Measurements from ENCODE around the gene CDH11.

Gene CDH11

DNA sequence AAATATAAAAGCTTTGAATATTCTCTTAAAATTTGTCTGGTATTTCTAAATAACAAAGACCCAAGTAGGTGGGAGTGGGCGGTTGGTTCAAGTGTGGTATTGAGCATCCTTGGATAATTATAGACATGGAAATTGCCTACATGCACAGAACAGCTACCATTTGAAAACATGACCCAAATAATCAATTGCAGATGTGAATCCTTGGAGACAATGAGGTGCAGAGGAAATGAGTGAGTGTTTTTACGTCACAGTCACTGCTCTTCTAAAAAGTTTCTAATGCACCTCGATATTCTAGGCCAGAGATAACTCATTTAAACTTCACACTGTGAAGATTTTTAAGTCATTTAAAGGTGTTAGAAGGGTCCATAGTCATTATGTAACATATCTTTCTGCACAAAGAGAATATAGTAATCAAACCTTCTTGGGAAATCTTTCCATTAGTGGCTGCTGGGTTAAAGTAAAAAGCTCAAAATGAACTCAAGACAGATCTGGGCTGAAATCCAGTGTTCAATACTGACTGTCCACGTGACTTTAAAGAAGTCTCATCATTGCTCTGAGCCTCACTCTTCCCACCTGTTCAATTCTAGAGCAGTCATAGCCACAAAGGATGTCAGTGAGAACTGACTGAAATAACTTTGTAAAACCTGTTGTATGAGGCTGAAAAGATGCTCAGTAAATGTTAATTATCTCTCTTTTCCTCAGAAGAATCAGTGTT lies 144.5 kb downstream of the CDH11 start:
- DNase-seq (ENCODE audit: low read depth) = no peak

DNA sequence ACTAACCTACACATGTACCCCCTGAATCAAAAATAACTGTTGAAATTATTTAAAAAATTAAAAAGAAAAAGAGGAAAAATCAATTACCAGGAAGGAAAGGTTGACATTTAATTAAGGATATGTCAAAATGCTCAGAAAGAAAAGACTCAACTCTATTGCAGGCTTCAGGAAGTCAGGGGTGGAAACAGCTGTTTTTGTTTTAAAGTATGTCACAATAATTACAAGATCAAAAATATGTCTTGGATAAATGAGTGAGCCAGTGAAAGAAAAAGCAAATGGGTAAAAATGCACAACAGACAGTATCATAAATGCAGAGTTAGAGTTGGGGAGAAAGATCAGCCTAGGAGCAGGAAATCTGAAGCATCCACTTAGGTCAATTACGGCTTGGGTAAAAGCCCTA lies 146.0 kb downstream of the CDH11 start:
- no peak for DNase-seq (ENCODE audit: low read depth)

DNA sequence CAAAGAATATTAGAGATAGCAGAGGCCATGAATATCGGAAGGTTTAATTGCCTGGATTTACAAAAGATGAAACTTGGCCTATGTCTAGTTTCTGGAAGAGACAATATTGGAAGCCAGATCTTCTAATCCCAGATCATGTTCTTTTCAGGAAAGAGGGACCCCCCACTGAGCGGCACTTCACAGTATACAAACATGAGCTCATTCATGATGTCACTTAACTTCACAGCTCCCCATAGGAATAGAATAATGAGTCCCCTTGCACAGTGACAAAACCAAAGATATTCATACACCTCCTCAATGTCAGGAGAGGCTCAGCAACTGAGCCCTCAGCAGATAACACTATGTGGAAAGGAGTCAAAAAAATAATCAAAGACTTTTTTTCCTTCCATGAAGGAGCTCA lies 147.5 kb downstream of the CDH11 start:
- no peak for DNase-seq (ENCODE audit: low read depth)

DNA sequence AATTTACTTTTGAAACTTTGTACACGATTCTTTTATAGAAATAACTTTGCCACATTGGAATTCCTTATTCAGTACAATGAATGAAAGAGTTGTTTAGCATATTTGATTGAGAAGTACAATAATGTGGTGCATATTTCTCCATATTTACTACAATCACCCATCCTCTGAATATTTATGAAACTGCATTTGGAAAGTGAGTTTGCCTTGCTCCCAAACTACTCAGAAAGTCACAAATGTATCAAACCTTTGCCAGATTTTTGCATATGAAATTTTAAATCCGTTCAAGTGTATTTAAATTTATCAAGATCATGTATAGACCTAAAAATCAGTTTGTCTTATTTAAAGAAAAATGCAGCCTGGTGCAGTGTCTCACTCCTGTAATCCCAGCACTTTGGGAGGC lies 148.7 kb downstream of the CDH11 start:
- DNase-seq (ENCODE audit: low read depth) = no peak

DNA sequence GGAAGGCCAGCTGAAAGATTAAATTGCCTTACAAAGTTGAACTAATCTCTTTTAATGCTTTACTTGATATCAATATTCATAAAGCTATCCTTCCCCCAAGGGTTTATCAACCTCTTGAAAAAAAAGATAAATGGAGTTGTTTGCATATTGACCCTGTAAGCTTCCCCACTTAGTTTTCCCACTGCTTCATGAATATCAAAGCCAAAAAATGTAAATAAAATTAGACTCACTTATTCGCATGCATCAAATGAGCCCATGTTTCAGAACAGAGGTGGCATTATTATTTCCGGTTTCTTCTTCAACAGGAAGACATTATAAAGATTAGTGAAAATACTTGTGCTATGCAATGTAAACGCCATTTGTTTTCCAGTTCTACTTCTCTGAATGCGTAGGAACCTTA lies 150.7 kb downstream of the CDH11 start:
- DNase-seq (ENCODE audit: low read depth) = no peak

DNA sequence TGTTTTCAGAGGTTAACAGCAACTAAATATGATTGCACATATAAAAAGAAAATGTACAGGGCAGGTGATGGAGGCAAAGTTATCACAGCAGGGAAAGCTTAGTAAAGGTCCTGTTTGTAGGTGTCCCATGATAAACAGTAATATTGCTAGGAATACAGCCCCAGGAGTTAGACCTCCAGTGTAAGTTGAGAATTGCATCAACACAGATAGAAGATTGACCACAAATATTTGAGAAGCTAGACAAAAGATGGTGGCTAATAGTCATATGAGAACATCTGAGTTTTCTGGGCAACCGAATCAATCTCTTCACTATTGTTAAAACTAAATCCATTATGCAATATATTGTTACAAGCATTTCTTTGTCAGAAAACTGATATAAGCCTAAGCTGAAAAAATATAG lies 152.6 kb downstream of the CDH11 start:
- DNase-seq (ENCODE audit: low read depth) = no peak

DNA sequence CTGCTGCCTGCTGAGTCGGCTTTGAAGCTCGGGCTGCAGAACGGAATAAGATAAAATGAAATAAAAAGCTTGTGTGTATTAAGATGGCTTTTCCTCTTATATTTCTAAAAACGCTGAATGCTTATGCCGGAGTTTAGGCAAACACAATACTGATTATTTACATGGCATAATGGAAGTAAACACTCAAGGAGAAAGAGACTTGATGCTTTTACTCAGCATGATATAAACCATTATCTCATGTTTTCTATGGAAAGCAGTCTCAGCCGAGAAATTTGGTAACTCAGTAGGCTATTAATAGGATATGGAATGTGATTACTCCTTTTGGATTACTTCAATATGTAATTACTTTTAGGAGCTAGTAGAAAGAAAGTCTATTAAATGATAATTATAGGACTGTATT lies 153.3 kb downstream of the CDH11 start:
- no peak for DNase-seq (ENCODE audit: low read depth)

DNA sequence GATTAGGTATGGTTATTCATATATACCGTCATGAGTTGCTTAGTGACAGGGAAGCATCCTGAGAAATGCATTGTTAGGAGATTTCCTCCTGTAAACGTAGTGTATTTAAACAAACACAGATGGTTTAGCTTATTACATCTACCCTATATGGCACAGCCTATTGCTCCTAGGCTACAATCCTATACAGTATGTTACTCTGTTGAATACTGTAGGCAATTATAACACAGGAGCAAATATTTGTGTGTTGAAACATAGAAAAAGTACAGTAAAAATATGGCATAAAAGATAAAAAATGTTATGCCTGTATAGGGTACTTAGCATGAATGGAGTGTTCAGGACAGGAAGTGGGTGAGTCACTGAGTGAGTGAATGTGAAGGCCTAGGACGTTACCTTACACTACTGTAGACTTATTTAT lies 157.7 kb downstream of the CDH11 start:
- no peak for DNase-seq (ENCODE audit: low read depth)

DNA sequence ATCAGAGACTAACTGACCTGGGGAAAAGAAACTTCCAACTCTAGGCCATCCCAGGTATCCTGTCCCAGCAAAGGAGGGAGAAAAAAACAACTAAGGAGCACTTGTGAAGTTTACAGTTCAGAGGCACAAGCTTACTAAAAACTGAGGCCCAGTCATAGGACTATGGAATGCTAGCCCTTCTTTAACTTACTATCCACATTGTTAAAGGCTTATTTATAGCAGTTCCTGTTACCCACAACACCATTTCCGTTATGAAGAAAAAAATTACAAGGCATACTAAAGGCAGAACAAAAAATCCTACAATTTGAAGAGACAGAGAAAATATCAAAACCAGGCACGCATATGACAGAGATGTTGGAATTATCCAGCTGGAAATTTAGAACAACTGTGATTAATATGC lies 159.1 kb downstream of the CDH11 start:
- no peak for DNase-seq (ENCODE audit: low read depth)

DNA sequence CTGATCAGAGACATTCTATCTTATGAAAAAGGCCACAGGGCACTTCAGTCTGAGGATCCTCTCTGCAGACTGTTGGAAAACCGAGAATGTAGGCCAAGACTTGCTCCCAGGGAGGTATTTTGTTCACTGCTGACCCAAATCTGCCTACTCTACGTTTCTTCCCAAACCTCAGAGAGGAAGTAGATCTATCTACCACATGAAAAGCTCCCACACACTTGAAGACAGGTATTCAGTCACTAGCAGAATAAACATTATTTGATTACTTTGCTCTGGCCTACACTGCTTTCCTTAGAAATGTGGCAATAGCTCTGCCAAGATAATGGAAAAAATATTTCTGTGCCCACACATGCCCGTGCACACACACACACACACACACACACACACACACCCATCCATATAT lies 164.6 kb downstream of the CDH11 start:
- no peak for DNase-seq (ENCODE audit: low read depth)

DNA sequence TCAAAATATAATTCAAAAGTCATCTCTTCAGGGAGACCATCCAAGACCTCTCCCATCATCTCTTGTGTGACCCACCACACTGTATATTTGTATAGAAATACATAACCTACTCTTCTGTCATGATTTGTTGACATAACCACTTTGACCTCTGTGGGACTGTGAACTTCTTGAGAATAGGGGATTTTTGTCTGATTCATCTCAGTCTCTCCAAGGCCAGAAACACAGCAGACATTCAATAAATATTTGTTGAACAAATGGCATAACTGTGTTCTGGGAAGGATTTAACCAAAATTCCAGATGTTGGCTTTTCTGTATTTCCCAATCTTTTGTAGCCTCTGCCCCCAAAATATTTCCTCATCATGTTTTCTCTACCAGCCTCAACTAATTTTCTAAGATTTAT lies 169.7 kb downstream of the CDH11 start:
- DNase-seq (ENCODE audit: low read depth) = no peak

DNA sequence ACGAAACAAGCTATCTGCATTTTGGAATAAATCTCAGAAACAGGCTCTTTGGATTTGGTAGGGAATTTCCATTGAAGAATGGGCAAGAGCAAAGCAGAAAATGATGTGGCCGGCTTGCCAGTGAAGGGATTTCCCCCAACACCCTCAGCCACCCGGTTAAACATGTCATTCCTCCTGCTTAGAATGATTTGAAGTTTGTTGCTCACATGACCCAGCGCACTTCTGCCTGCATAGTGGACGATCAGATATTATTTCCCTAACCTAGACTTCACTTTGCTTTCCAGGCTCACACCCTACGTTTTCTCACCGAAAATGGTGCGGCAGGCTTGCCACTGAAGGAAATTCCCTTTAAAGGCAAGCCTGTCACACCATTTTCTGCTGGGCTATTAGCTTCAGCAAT lies 170.7 kb downstream of the CDH11 start:
- no peak for DNase-seq (ENCODE audit: low read depth)

DNA sequence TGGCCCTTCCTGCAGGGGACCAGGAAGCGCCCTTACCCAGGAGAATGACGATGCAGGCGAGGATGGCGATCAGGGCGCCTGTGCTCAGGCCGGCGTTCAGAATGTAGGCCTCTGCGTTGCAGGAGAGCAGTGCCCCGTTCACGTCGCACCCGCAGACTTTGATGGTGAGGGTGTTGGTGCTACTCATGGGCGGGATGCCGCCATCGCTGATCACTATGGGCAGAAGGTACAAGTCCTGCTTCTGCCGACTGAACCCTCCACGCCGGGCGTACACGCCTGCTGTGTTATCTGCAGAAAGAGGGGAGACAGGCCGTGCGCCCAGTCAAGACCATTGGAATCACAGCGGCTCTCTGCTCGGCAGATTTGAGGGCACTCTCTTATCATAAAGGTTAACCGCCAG lies 171.1 kb downstream of the CDH11 start:
- DNase-seq (ENCODE audit: low read depth) = no peak

DNA sequence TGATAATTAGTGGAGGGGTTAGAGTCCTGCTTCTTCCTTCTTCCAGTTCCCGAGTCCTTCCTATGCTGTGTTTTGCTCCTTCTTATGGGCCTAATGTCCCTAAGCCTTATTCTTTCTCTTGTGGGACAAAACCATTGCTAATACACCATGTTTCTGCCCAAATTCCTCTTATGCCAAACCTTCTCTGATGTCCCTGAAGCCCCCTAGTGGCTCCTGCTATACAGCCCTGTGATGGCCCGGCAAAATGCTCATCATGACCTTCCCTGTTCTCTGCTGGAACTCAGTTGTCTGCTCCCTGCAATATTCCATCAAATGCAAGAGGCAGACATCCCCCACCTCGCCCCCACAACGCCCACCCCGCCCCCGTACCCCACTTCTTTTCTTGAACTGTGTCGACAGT lies 171.6 kb downstream of the CDH11 start:
- DNase-seq (ENCODE audit: low read depth) = no peak

DNA sequence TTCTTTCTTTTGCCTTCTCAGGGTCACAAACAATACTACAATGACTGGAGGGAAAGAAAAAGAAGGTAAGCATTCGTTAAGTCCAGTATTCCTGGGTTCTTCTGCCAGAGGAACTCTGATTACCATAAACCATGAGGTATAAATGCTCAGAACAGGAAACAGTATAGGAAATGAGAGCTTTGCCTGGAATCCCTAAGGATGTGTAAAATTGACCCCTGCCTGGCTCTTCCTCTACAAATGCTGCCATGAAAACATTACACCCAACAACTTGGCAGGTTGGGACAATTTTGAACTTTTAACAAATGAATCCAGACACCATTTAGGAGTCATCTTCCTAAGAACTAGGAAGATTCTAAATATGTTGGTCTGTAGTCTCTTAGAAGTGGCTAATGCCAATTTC lies 173.8 kb downstream of the CDH11 start:
- DNase-seq (ENCODE audit: low read depth) = no peak

DNA sequence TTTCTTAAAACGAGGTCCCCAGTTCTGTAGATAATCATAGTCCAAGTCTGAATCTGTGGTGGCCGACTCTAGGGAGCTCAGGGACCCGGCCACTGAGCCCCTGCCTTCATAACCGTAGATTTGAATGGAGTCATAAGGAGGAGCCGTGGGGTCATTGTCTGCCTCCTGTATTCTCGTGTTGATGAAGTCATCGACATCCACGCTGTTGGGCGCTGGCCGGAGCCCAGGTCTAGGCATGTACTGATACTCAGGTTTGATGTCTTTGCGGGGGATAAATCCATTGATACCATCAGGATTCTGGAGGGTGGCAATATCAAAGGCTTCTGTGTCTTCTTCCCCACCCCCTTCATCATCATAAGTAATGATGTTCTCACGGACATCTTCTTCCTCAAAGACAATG lies 174.2 kb downstream of the CDH11 start:
- DNase-seq (ENCODE audit: low read depth) = no peak

DNA sequence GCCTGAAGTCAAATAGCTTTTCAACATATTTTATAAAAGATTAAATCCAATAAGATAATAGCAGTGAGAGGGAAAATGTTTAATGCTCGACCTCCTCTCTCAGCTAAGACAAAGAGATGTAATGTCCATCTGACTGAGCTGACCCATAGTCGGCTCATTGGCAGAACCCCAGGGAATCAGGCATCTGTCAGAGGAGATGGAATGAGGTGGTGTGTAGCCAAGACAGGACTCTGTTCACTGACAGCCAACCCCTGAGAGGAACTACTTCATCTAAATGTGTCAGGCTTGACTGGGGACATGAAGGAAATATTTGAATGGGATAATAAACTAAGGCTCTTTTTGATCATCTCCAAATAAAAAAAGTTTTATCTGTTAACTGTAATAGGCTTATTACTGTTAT lies 188.0 kb downstream of the CDH11 start:
- DNase-seq (ENCODE audit: low read depth) = no peak

DNA sequence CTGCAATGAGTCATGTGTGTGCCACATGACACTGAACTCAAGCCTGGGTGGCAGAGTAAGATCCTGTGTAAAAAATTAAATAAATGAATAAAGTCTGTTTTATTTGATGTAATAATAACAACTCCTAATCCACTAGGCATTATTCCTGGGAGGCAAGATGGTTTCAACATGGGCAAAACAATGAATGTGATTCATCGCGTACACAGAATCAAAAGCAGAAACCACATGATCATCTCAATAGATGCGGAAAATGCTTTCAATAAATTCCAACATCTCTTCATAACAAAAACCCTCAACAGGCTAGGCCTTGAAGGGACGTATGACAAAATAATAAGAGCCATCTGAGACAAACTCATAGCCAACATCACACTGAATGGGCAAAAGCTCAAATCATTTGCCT lies 195.4 kb downstream of the CDH11 start:
- DNase-seq (ENCODE audit: low read depth) = no peak

DNA sequence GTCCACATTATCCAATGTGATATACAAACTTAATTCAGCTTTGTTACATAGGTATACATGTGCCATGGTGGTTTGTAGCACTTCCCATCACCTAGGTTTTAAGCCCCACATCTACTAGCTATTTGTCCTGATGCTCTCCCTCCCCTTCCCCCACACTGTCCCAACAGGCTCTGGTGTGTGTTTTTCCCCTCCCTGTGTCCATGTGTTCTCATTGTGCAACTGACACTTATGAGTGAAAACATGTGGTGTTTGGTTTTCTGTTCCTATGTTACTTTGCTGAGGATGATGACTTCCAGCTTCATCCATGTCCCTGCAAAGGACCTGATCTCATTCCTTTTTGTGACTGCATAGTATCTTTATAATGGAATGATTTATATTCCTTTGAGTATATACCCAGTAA lies 196.7 kb downstream of the CDH11 start:
- no peak for DNase-seq (ENCODE audit: low read depth)

DNA sequence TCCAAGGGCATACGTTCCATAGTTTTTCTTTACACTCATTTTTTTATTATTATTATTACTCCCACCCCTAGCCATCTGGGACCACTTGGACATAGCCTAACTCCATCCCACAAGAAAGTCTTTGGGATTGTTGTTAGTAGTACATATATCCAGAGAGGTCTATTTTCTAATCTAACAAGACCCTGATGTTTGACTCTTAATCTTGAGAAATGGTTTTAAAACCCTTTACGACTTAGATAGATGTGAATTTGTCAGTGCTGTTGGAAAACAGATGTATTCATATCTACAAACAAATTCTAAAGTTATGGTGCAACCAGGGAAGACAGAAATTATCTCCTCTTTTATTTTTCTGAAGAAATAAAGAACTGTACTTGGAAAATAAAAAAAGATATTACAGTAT lies 197.8 kb downstream of the CDH11 start:
- no peak for DNase-seq (ENCODE audit: low read depth)

DNA sequence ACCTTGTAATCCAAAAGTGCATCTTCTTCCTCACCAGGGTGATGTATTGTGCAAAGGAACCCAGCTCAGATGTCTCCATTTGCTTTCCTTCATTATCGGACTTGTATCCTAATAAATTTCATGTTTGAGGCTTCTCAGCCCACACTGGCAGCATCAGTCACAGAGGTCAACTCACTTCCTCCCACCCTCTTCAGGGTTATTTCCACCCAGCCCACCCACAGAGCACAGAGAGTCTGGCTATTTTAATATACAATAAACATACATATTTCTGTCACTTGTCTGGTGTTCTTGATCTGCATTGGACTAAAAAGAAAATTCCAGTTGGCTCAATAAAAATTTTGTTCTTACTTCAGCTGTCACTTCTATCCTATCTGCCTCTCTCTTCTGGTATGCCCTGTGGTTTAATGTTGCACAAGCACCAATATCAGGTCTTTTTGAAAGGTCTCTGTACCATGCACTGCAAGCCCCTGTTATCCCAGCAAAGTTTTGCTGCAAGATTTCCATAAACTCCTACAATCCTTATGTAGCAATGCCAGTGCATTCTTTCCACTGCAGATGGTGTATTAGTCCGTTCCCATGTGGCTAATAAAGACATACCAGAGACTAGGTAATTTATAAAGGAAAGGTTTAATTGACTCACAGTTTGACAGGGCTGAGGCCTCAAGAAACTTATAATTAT lies 201.8 kb downstream of the CDH11 start:
- no peak for DNase-seq (ENCODE audit: low read depth)

DNA sequence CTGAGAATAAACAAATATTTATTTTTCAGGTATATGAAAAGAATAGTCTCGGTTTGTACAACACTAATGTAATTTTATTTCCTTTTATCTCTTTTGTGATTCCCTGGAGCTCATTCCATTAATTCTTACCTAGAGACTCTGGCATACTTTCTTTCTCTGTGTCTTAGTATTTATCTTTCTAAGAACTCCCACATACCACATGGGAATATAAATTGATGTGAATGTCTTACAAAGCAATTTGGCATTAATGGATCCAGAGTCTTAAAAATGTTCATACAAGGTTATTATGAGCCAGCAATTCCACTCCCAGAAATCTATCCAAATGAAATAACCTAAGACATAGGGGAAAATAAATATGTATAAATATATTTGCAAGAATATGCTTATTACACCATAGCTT lies 202.7 kb downstream of the CDH11 start:
- DNase-seq (ENCODE audit: low read depth) = no peak

DNA sequence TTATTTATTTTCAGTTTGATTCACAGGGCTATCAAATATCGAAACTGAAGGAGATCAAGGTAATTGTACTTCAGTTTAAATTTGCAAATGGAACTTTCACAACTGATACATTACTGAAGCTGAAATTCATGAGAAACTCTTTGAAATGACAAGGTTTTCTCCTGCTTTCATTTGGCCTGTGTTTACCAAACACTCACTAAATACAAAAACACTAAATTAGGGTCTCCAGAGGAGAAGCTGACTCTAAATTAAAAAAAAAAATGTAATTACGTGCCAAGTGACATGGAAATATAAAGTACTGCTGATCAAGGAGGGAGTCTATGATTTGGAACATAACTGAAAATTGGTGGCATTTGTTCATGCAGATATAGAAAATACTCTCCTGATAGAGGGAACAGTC lies 205.8 kb downstream of the CDH11 start:
- DNase-seq (ENCODE audit: low read depth) = no peak

DNA sequence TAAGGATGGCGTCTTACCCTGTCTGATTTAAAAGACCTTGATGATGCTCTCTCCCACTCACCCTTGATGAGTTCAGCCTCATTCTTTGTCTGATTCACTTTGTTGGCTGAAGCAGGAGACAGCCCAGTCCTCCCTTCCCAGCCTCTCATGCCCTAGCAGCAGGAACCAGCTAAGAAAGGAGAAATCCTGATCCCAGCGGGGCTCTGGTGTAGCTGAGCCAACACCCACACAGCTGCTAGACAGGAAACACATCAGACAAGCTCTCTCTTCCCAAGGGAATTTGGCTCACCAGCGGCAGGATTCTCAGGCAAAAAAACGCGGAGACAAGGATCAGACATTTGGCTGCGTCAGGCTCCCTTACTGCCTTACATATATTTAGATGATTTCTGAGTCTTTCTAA lies 211.5 kb downstream of the CDH11 start:
- DNase-seq (ENCODE audit: low read depth) = no peak

Data from stimulated activated CD8-positive, alpha-beta memory T cell treated with anti-CD3 and anti-CD28 coated beads, Interleukin-12 subunit alpha, Interleukin-12 subunit beta, amount 100 ng/mL, for 1 hour (primary cell).